ENCODE measurements around the gene ACOX2.
A peak's percentile ranks its signal among the peaks of the same experiment; 100 is the strongest.

The ACOX2 gene

DNA sequence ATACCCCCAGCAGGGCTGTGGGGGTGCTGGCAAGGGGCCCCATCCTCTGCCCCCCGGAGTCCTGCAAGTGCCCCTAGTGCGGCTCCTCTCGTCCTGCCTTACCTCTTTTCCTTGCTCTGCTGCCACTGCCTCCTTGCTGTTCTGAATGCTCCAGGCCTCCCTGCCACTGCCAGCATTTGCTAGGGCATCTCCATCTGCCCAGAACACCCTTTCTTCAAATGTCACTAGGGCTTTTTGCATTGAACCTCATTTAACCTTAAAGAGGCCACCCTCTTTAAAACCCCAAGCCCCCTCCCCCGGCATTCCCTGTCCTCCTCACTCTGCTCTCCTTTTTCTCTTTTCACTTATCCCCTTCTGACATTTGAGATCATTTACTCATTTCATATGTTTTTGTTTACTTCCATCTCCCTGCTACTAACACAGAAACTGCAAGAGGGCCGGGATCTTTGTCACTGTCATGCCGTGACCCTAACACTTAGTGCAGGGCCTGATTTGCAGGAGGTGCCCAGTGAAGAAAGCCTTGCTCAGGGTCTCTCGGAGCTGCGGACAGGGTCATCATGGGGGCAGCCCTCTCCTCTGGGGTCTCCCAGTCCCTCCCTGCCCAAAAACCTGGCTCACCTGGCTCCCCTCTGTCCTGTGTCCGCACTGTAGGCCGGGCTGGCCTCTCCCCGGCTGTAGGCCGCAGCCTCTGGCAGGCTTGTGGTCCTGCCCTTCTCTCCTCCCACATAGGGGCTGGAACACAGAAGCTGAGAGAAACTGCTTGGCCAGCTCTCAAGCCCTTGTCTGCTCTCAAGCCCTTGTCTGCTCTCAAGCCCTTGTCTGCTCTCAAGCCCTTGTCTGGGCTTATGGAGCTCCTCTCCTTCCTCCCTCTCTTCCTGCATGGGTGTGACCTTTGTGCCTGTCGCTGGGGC, at the start of gene ACOX2:
TSS of gene ACOX2 (minus strand) at position 690 of the 911 bp plus-strand sequence. CDS start 2,084 bp downstream, outside the sequence.
- no peak for DNase-seq

DNA sequence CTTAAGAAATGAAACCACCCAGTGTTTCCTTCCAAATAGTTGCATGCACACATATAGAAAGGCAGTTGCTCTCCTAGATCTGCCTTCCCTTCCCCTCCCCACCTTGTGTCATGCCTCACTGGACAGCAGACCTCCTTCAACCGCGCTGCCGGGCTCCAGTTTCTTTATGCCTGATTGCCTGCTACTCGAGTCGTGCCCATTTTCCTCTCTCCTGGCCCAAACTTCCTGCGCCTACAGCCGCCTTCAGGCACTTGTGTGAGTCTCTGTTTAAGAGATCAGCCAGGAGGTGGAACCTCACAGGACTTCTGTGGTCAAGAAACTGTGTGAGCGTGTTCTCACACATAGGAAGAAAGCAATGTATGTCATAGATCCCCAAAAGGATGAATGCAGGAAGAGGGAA, 49.0 kb upstream of the ACOX2 start:
- DNase-seq: no peak

DNA sequence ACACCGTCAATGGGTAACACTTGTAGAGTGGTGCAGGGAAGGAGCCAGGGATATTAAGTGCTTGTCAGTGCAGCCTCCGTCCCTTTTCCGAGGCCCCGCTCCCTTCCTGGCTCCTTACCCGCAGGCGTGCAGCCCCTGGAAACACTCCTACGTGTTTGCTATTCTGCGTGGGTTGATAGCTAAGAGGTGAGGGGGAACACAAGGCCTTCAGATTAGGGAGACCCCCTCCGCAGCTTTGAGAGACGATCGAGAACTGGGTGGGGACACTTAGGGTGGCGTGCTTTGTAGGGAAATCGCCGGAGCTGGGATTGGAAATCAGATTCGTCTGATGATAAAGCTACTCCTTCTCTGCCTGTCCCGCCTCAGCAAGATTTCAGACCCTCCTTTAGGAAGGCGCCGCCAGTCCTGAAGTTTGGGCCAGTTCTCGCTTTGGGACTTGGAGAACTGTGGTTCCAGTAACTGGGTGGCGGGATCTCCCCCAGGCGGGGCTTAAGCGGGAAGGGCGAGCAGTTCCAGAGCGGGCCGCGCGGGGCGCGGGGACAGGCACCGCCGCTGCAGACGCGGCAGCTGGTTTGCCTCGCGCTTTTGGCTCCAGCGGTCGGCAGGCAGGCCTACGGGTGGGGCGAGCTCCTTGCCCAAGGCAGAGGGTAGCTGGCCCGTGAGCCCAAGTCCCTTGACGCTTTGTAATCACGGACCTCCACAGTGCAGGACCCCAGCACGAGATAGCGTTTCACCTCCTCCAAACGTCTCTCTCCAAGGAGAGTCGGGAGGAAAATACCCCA, 48.2 kb upstream of the ACOX2 start:
- DNase-seq: peak; percentile 35

DNA sequence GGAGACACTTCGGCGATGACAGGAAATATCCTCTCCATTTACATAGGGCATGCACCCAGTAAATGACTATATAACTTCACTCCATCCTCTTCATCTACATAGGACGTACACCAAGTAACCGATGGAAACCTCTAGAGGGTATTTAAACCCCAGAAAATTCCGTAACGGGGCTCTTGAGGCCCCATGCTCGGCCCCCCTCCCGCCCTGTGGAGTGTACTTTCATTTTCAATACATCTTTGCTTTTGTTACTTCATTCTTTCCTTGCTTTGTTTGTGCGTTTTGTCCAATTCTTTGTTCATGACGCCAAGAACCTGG, 47.7 kb upstream of the ACOX2 start:
- DNase-seq: no peak

DNA sequence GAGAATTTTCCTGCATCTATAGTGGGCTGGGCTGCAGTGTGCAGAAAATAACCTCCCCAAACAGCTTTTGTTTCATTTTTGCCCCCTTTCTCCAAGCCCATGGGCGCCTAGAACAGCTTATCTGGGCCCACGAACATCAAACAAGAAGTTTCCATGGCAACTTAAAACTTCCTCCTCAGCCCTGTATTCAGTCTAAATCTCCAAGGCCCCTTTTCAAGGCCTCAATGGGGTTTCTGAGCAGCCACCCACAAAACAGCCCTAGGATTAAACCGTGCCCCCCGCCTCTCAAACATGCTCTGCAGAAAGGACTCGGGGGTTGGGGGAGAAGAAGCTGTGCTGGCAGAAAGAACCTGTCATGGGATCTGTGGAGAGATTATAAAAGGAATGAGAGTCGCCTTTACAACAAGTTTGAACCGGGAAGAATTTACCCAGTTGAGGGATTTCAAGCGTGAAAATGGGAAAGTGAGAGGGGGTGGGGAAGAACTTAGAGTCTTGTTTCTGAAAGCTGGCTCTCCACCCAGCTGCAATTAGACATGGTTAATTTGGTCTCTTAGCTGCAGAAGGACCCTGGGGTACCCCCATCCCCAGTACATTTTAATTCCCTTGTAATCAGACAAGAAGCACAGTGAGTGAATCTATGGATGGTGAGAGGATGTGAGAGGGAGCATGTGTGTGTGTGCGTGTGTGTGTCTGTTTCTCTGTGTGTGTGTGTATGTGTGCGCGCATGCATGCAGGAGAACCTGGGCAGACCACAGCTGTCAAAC, 44.5 kb upstream of the ACOX2 start:
- DNase-seq: no peak

DNA sequence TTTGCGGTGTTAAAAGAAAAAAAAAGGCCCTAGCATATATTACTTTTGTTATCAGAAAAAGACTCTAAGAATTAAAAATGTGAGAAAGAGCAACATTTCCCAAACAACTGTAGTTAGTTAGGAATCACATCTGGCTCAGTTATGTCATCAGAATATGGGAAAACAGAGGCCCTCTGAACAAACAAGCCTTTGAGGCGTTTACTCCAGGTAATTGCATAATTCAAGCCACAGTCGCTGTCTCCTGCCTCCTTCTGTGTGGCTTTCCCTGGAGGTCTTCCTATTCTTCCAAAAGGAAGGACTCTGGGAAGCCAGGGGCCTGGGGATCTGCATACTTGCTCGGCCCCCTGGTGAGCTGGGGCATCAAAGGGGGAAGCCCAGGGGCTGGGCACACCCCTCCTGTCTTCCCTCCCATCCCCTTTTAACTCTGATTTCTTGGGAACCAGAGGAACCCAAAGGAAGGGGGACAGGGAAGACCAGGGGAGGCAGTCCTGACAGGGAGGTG, 43.9 kb upstream of the ACOX2 start:
- DNase-seq: no peak

DNA sequence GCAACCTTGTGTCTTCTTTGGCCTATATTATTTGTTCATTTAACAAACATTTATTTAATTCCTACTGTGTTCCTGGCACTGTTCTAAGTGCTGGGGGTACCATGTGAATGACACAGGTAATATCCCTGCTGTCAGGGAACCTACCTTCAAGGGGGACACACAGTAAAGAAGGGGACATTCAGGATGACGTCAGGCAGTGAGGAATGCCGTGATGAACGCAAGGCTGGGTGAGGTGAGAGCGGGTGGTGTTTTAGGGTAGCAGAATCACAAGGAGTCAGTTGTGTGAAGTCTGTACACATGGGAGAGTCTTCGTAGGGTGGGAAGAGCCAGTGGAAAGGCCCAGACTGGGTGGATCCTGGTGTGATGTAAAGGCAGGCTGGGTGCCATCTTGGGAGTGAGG, 41.9 kb upstream of the ACOX2 start:
- DNase-seq: no peak

DNA sequence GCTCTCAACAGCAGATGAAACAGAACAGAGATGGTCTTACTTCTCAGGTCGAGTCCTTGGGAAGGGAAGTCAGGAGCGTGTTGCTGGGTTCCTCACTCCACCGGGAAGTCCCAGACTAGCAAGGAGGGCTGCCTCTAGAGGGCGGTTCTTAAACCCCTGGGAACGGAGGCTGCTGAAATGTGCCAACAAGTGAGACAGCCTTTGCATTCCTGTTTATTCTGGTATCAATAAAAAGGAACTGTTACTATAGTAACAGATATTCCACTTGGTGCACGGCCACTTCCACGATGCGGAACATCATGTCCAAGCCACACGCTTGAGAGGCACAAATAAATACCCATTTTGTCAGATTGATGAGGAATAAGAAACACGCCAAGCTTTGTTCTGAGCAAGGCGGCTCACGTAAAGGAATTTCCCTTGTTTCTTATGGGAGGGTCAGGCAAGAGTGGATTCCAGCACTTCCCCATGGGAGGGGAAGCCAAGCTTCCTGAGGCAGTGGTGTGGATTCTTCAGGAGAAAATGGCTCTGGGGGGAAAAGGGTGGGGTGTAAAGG, 40.4 kb upstream of the ACOX2 start, which contains the start of gene FAM107A:
TSS of gene FAM107A (minus strand) at position 123 of the 553 bp plus-strand sequence. CDS start 7,531 bp downstream, outside the sequence.
- DNase-seq: no peak

DNA sequence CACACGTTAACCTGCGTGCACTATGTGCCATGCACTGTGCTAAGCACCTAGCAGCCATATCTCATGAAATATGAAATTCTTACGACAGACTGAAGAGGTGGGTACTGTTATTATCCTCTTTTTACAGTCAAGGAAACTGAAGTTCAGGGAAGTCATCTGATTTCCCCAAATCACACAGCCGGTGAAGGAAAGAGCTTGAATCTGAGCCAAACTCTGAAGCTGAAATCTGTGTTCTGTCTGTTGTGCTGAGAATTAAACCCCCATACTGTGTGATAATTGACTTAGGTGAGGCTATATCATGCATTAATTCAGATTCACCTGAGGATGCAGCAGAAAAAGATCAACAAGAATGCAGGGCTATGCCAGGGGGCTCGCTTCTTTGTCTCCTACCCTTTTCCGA, 39.7 kb upstream of the ACOX2 start:
- no peak for DNase-seq

DNA sequence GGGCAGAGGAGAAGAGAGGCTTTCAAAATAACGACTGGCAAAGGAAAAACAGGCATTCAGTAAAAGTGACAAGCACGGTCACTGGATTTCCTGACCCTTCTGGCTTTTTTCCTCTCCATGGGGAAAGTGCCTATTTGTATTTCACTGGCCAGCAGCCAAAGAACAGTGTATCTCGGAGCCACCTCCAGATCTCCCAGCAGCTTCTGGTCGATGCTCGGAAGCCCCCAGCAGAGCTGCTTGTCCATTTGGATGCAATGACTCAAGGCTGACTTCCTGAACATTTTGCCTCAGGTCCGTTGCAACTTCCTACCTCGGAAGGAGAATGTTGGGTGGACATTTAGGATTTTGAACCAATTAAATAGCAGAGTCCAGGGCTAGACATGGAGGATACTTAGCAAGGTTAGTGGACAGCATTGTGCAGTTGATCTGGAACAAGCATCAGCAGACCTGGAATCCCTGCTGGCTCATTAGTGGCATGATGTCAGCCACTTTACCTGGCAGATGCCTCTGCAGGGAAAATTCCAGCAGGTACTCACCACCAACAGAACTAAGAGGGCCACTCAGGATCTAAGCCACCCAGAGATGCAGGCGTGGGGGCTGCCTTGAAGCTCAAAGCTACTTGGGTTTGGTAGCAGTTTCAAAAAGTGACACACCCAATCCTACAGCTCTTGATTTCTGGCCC, 39.1 kb upstream of the ACOX2 start:
- DNase-seq: no peak

DNA sequence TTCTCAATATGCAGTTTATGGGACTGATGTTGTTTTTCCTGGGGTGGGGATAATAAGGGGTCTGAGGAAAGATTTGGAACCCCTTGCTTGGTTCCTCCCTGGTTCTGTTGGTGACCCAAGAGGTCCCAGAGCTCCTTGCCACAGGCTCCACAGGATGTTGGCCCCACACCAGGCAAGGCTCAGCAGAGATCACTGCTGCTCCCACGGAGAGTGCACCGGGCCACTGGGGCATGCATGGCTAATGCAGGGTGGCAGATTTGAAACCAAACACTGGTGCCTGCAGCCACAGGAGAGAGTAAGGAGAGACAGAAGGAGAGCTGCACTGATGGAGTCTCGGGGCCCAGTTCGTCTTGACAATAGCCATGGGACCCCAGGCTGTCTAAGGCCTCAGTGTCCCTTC, 37.7 kb upstream of the ACOX2 start:
- no peak for DNase-seq

DNA sequence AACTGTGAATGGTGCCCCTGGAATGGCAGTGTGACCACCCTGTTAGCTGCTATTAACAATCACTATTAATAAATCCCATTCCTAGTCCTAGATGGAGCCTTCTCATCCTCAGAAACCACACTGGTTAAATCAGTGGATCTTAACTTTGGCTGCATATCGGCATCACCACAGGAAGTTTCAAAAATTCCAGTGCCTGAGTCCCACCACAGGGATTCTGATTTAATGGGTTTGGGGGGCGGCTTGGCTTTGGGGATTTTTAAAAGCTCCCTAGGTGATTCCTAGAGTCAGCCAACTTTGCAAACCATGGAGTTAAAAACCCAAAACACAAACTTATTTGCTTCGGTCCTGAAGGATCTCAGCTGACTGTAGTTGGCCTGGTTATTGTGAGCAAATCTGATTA, 37.1 kb upstream of the ACOX2 start:
- DNase-seq: no peak

DNA sequence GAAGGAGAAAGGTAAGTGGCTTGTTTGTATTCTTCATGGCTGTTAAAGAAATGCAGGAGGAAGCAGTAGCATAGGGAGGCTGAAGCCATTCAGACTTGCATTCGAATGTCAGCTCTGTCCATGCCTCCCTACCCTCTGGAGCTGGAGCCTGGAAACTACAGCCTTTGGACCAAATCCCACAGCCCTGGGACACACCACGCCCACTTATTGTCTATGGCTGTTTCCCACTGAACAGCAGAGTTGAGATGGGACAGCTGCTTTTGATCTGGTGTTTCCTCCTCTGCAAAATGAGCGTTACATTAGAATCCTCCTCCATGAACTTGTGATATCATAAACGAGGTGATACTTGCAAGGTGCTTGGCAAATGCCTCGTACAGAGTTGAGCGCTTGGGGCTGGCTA, 36.6 kb upstream of the ACOX2 start:
- no peak for DNase-seq

DNA sequence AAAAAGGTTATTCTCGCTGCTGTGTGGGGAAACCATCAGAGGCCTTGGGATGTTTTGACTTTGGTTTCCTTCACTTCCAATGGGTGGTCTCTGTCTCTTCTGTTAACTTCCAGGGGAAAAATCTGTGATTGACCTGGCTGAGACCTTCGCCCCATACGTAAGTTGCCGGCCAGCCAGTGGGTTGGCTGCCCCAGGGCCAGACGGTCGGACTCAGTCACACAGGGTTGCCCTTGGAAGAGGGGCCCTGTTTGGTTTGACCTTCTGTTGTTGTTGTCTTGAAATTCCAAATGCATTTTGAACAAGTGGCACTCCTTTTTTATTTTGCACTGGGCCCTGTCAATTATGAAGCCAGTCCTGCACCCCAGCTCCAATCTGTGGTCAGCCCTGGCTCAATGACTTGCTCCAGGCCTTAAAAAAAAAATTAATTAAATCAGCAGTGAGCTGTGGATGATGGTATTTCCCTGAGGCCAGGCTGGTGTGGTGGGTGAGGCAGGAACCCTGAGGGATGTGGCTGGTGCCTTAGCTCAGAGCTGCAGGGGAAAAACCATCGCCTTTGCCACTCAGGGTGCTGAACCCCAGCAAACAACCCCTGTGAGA, 35.7 kb upstream of the ACOX2 start:
- DNase-seq: no peak

DNA sequence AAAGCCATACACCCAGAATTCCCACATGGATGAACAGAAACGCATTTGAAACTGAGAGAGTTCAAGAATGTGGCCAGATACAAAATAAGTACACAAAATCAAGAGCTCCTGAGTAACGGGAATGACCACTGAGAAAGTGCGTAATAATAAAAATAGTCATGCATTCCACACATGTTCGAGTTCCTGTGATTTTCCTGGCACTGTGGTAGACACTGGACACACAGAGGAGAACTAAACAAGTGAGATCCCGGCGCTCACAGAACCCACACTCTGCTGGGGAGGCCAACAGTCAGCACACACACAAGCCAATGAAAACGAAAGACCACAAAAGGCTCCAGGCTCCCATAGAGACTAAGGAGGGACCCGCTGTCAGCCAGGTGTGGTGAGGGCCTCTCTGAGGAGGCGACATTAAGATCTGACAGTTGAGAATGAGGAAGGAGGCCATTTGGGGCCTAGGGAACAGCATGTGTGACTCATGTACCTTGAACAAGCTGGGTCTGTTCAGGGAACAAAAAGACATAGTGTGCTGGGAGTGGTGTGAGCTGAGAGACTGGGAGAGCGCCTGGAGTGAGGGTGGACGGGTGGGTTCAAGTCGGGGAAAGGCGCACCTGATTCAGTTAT, 35.1 kb upstream of the ACOX2 start:
- DNase-seq: no peak

DNA sequence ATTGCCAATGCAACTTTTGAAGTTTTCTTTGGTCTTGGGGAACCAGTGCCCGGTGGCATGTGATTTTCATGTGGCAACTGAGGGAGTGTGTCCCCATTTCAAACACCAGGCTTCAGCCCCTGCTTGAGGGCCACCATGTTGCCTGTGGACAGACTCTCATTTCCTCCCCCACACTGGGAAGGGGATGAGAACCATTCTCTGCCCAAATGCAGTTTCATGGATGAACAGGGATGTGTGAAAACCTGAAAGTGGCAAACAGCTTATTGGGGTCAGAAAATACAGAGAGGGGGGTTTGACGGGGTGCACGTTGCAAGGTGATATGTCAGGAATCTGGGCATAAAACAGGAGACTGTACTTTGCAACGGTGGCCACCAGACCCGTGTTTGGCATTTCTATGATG, 33.9 kb upstream of the ACOX2 start:
- DNase-seq: no peak

DNA sequence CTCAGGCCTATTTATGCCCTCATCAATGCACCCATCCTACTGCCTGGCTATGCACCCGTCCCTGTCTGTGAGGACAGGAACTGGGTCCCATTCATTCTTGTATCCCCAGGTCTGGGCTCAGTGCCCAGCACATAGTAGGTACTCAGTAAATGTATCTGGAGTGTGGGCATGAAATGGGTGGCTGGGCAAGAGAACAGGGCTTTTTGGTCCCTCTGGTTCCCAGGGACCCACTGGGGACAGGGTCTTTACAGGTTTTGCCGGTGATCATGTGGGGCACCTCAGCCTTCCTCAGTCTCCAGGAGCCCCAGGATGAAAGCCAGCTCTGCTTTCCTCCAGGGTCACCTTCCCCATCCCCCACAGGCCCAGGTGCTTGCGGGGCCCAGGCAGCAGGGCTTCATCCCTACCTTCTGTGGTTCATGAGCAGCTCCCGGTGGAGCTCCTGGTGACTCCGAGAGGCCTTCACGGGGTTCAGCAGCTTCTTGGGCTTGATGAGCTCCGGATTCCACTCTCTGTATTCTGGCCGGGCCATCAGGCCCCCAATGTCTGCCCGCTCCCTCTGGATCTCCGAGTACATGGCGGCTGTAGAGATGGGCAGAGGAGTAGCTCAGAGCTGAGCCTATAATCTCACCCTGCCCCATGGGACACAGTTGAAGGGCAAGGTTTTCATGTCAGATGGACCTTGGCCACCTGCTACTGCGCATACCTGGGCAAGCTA, 32.5 kb upstream of the ACOX2 start:
- no peak for DNase-seq

DNA sequence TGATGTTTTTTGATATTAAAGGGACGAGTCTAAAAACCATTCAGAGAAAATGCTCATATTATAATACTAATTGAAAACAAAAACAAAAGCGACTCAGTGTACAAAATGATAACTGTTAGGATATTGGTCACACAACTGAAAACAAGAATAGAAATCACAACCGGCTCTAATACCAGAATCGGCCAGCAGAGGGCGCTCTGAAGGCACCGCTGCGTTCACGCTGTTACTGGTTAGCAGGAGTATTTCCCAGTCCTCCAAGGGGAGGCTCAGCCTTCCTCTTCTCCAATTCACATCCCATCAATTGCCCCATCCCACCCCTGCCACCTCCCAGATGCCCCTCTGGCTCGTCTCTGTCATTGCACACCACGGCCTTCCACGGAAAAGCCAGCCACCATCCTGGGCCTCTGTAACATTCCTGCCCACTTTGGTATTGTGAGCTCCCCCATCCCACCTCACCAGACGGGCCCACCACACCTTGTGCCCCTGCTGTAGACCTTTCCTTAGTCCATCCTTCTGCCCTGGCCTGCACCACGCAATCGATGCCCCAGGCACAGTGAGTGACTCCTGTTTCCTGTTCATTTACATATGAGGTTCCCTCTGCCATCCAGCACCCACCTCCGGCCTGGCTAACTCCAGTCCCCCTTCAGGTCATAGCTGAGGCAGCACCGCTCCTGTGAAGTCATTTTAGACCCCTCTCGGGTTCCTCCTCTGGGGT, 31.7 kb upstream of the ACOX2 start:
- DNase-seq: no peak

DNA sequence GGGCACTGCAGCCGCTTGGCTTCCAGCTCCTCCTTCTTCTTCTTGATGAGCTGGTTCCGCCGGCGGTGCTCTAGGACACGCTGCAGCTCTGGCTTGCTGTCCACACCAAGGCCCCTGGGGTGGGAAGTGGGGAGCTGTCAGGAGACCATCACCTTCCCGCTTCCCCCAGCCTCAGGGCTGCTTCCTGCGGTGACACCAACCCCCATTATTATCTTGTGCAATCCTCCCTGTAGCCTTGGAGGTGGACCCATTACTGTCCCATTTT, 30.2 kb upstream of the ACOX2 start:
- no peak for DNase-seq
